Endothelial cell of umbilical vein (primary cell): ENCODE measurements around the gene SIGLEC10. TPM values are rescaled to one million over a fixed set of nuclear protein-coding genes. Genes with fewer than 3 reads are reported as not detected.

Experiments used
- BruUV-seq: library from RNA; stranded (reverse); fragments of 400-500 nt; replicated peaks from 2 replicates; lab custom pipeline; 2021; lab: Mats Ljungman, UMichigan
- CTCF ChIA-PET: fragments of 300-600, 350-600 bp; sonication (Branson Sonifier 250); formaldehyde crosslinking; loops from one replicate; lab custom pipeline; 2021; ENCODE audit warnings: antibody characterized with exemption, inconsistent platforms; lab: Charles Lee
- POLR2A ChIA-PET: fragments of 300-600, 350-600 bp; sonication (Branson Sonifier 250); formaldehyde crosslinking; loops from one replicate; lab custom pipeline; 2021; ENCODE audit warnings: antibody characterized with exemption, inconsistent platforms; lab: Charles Lee
- DNase-seq: peaks from one replicate; pipeline ENCODE4 v3.0.0-alpha.2; 2011; ENCODE audit warnings: low read depth, low spot score
- FAIRE-seq: peaks from 2 replicates; lab custom pipeline; 2011; peaks lifted over from hg19 to GRCh38; lab: Jason Lieb, UNC
- H2AFZ ChIP-seq: 2 replicates; pipeline ENCODE4 v1.6.0; 2012; ENCODE audit warnings: low read depth, low read length, control low read depth, inconsistent platforms
- H3K27ac ChIP-seq: 2 replicates; pipeline ENCODE4 v1.5.1; 2011; ENCODE audit warnings: low read depth, mild to moderate bottlenecking, control low read depth, low read length, moderate library complexity; ENCODE audit not compliant: insufficient read depth
- H3K27me3 ChIP-seq, 2 experiments: 2 replicates each; pipeline versions ENCODE4 v1.6.0 to v1.6.1; 2011; ENCODE audit warnings: low read length in 2 of 2, mixed read lengths in 1 of 2; ENCODE audit not compliant: control insufficient read depth in 2 of 2, insufficient read depth in 2 of 2
- H3K36me3 ChIP-seq, 2 experiments: 2 replicates in 1 of 2; 3 replicates in 1 of 2; pipeline ENCODE4 v1.5.1; 2011; ENCODE audit warnings: low read length in 2 of 2, mild to moderate bottlenecking in 1 of 2, moderate library complexity in 1 of 2; ENCODE audit not compliant: control insufficient read depth in 2 of 2, insufficient read depth in 2 of 2; ENCODE audit errors: extremely low read depth in 1 of 2
- H3K4me1 ChIP-seq: 3 replicates; pipeline ENCODE4 v1.5.1; 2011; ENCODE audit warnings: mild to moderate bottlenecking, low read length; ENCODE audit not compliant: control insufficient read depth, insufficient read depth; ENCODE audit errors: extremely low read depth
- H3K4me2 ChIP-seq: 2 replicates; pipeline ENCODE4 v1.6.1; 2011; ENCODE audit warnings: low read length, control low read depth, mixed read lengths; ENCODE audit not compliant: insufficient read depth
- H3K4me3 ChIP-seq, 3 experiments: fragments of 200-600 bp in 1 of 3; sonication (generic), shearing (Covaris generic) in 1 of 3; replicated peaks in 1 of 3; 2 replicates each; pipeline ENCODE4 v1.5.1; 2011 to 2016; ENCODE audit warnings: control low read depth in 3 of 3, low read length in 3 of 3, mild to moderate bottlenecking in 2 of 3, inconsistent platforms in 1 of 3, low read depth in 1 of 3, moderate library complexity in 1 of 3; ENCODE audit not compliant: insufficient read depth in 1 of 3
- H3K79me2 ChIP-seq: 2 replicates; pipeline ENCODE4 v1.6.0; 2012; ENCODE audit warnings: low read length, inconsistent platforms; ENCODE audit not compliant: control insufficient read depth, insufficient read depth
- H3K9ac ChIP-seq: replicated peaks from 2 replicates; pipeline ENCODE3; 2011; ENCODE audit warnings: low read length, control low read depth; ENCODE audit not compliant: insufficient read depth; ENCODE audit errors: extremely low read depth
- H3K9me1 ChIP-seq: replicated peaks from 3 replicates; pipeline ENCODE4 v1.6.0; 2011; ENCODE audit warnings: mild to moderate bottlenecking, low read length; ENCODE audit not compliant: control insufficient read depth, insufficient read depth; ENCODE audit errors: extremely low read depth
- H3K9me3 ChIP-seq: replicated peaks from 2 replicates; pipeline ENCODE4 v1.5.1; 2012; ENCODE audit warnings: low read length, inconsistent platforms; ENCODE audit not compliant: control insufficient read depth, insufficient read depth
- H4K20me1 ChIP-seq: replicated peaks from 2 replicates; pipeline ENCODE3; 2011; ENCODE audit warnings: mild to moderate bottlenecking, low read length; ENCODE audit not compliant: control insufficient read depth, insufficient read depth; ENCODE audit errors: extremely low read depth
- CTCF ChIP-seq, 2 donors: IDR thresholded peaks; 1 replicate in 1 of 2; 2 replicates in 1 of 2; pipeline ENCODE4 v1.5.1; 2011; ENCODE audit warnings: low read length in 2 of 2, mild to moderate bottlenecking in 2 of 2, moderate library complexity in 2 of 2, control low read depth in 1 of 2, inconsistent platforms in 1 of 2, low read depth in 1 of 2; ENCODE audit not compliant: insufficient read depth in 1 of 2; ENCODE audit errors: extremely low read depth in 1 of 2
- EZH2 ChIP-seq: IDR thresholded peaks from 2 replicates; pipeline ENCODE4 v1.6.1; 2012; ENCODE audit warnings: borderline replicate concordance, low read depth, mild to moderate bottlenecking, moderate library complexity, low read length, inconsistent platforms; ENCODE audit not compliant: severe bottlenecking
- FOS ChIP-seq: IDR thresholded peaks from 2 replicates; pipeline ENCODE4 v1.6.1; 2011; ENCODE audit warnings: mild to moderate bottlenecking, low read length, moderate library complexity, borderline replicate concordance; ENCODE audit not compliant: insufficient read depth
- GATA2 ChIP-seq: IDR thresholded peaks from 2 replicates; pipeline ENCODE4 v1.7.0; 2011; ENCODE audit warnings: low read depth, mild to moderate bottlenecking, moderate library complexity, mixed read lengths, low read length; ENCODE audit not compliant: insufficient read length, insufficient read depth
- JUN ChIP-seq: IDR thresholded peaks from 2 replicates; pipeline ENCODE4 v1.6.1; 2011; ENCODE audit warnings: borderline replicate concordance, low read depth; ENCODE audit not compliant: insufficient read length, insufficient read depth
- MAX ChIP-seq: IDR thresholded peaks from 2 replicates; pipeline ENCODE4 v1.6.1; 2011; ENCODE audit not compliant: insufficient read depth, insufficient read length
- MYC ChIP-seq: IDR thresholded peaks from one replicate; pipeline ENCODE4 v1.6.1; 2011; ENCODE audit warnings: mild to moderate bottlenecking, low read depth, low read length
- POLR2A ChIP-seq: IDR thresholded peaks from 2 replicates; pipeline ENCODE4 v1.6.1; 2012; ENCODE audit warnings: low read depth, mild to moderate bottlenecking, control low read depth, low read length
- POLR2AphosphoS5 ChIP-seq: IDR thresholded peaks from 2 replicates; pipeline ENCODE4 v1.6.1; 2012; ENCODE audit warnings: low read depth, mild to moderate bottlenecking, control low read depth, low read length, moderate library complexity; ENCODE audit not compliant: insufficient read depth
- dilution Hi-C: fragments of 300-500 bp; cut with MboI; formaldehyde crosslinking; loops from one replicate; pipeline ENCODE4 v1.15.0; 2019; ENCODE audit warnings: low sequenced_read_pairs; ENCODE audit not compliant: extremely low pct_ligation_motif_present
- intact Hi-C: fragments of 100-400 bp; cut with micrococcal nuclease; formaldehyde crosslinking; loops from one replicate; pipeline ENCODE4 v1.10.0; 2022
- polyA plus RNA-seq, 4 experiments: library from polyadenylated mRNA; depleted of rRNA in 3 of 4; stranded (reverse) in 3 of 4; unstranded in 1 of 4; fragments of >200 nt; gene quantifications; 2 replicates each; pipeline versions ENCODE4 v1.2.1 to v1.2.3, GENCODE V29; 2011 to 2012; ENCODE audit warnings: missing spikeins in 1 of 4
- total RNA-seq: library from RNA; stranded (reverse); gene quantifications from 2 replicates; pipeline ENCODE4 v1.2.3, GENCODE V29; 2021

The SIGLEC10 gene
- total and polyA plus RNA-seq, 2 donors (not counting 3 experiments of a cell fraction or from before 2014, with no cell fraction given): not detected

GRCh38 chr19:51410950-51411748 is 6.3 kb downstream of the SIGLEC10 start:
- no peaks in the 10 kb centered on the region for H3K9me3 ChIP-seq
- TF ChIP-seq MYC: no peak
- no peak for TF ChIP-seq EZH2
- TF ChIP-seq CTCF (IDR thresholded peaks at IDR 0.05; ENCODE audit: extremely low read depth in 1 of 2, insufficient read depth in 1 of 2, low read depth in 1 of 2, low read length in 2 of 2): no peak
- TF ChIP-seq JUN: no peak
- TF ChIP-seq GATA2: no peak
- no peak for TF ChIP-seq POLR2AphosphoS5
- no peak for TF ChIP-seq POLR2A
- TF ChIP-seq FOS: no peak
- no peak for TF ChIP-seq MAX
- BruUV-seq: no TSS peak
- no peak overlapping the region for H3K27ac ChIP-seq
- POLR2A ChIA-PET: no interaction called here
- H3K4me2 ChIP-seq: no peak overlapping the region
- H3K79me2 ChIP-seq: no peaks in the 10 kb centered on the region
- no peak overlapping the region for H3K4me3 ChIP-seq
- no peaks in the 10 kb centered on the region for H4K20me1 ChIP-seq
- H3K9me1 ChIP-seq: no peaks in the 10 kb centered on the region
- CTCF ChIA-PET: no interaction called here
- dilution Hi-C loops (no loop called here), intact Hi-C loops (no loop called here)
- H3K9ac ChIP-seq: no peak overlapping the region
- DNase-seq (no peak), FAIRE-seq (no peak)
- H2AFZ ChIP-seq: no peak overlapping the region
- H3K4me1 ChIP-seq: no peaks in the 10 kb centered on the region
- H3K36me3 ChIP-seq: no peaks in the 10 kb centered on the region
- H3K27me3 ChIP-seq: no peaks in the 10 kb centered on the region
